ENCODE results near the gene FAM168A. TPM values are rescaled to one million over a fixed set of nuclear protein-coding genes. Genes with fewer than 3 reads are reported as not detected.

Gene FAM168A
- total RNA-seq, 1 donor from 2014 or later, result 31.0 TPM

DNA sequence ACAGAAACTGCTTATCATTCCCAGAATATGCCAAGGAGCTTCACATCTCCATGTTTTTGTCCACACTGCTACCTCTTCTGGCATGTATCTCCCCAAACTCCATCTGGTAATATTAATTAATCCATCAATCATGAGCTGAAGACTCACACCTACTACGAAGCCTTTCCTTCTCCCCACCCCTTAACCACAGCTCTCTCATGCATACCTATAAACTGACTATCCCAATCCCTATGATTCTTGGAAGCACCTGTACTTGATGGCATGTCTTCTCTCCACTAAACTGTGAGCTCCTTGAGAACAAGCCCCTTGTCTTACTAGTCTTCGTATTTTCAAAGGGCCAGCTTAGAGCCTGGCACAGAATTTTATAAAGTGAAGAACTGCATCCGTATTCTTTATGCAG lies 174.4 kb downstream of the FAM168A start:
- TF ChIP-seq, protein P1, sequence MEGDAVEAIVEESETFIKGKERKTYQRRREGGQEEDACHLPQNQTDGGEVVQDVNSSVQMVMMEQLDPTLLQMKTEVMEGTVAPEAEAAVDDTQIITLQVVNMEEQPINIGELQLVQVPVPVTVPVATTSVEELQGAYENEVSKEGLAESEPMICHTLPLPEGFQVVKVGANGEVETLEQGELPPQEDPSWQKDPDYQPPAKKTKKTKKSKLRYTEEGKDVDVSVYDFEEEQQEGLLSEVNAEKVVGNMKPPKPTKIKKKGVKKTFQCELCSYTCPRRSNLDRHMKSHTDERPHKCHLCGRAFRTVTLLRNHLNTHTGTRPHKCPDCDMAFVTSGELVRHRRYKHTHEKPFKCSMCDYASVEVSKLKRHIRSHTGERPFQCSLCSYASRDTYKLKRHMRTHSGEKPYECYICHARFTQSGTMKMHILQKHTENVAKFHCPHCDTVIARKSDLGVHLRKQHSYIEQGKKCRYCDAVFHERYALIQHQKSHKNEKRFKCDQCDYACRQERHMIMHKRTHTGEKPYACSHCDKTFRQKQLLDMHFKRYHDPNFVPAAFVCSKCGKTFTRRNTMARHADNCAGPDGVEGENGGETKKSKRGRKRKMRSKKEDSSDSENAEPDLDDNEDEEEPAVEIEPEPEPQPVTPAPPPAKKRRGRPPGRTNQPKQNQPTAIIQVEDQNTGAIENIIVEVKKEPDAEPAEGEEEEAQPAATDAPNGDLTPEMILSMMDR (IDR thresholded peaks at IDR 0.05), result no peak
- no peak overlapping the region for H3K4me3 ChIP-seq
- H3K27me3 ChIP-seq (ENCODE audit: low read depth), result no peaks in the 10 kb centered on the region
- intact Hi-C loops (cut with DNase I), result no loop called here
- H3K4me1 ChIP-seq, result no peaks in the 10 kb centered on the region
- DNase-seq (no peak), ATAC-seq (no peak)
- no peaks in the 10 kb centered on the region for H3K9me3 ChIP-seq
- H3K36me3 ChIP-seq, result peaks cover 6% of the 10 kb centered on the region
- H3K27ac ChIP-seq, result no peak overlapping the region

DNA sequence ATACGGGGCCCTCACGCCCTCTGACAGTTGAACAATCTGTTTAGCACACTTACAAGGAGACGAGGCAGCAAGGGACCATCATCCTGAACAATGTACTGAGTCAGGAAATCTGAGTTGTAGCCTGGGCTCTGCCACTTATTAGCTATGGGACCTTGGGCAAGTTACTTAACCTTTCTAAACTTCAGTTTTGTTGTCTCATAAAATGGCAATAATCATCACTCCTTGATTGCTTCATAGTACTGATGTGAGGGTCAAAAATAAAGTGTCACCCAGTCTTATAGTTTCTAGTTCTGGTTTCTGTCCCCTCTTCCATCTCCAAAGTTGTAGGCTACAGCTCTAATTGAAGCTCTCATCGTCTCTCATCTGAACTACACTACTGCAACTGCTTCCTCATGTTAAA lies 175.0 kb downstream of the FAM168A start:
- DNase-seq, result no peak
- H3K9me3 ChIP-seq, result no peaks in the 10 kb centered on the region
- intact Hi-C loops (cut with DNase I), result no loop called here

DNA sequence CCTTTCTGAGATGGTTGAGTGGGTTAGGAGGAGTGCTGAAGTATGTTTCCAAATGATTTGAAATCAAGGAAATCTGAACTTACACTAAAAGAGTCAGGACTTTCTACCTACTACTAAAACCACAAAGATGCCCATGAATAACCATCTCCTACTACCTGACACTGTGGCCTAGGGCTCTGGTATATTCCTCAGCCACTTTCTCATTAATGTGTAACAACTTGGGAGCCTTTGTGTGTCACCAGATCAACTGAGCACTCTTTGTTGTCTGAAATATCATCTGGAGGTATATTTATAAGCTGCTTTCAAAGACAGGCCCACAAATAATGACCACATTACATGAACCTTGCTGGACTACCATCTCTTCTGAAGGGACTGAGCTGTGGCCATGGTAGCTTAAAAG lies 177.8 kb downstream of the FAM168A start:
- no peak for ATAC-seq
- Histone ChIP-seq H3K27ac (no peak overlapping the region), H3K4me3 (no peak overlapping the region), H3K36me3 (peaks cover 12% of the 10 kb centered on the region), H3K4me1 (peaks cover 5% of the 10 kb centered on the region), H3K9me3 (no peaks in the 10 kb centered on the region), H3K27me3 (ENCODE audit: low read depth) (no peaks in the 10 kb centered on the region)
- intact Hi-C loops (cut with DNase I), result no loop called here
- no peak for DNase-seq
- TF ChIP-seq, protein P1 (IDR thresholded peaks at IDR 0.05), result no peak

More for the DNA sequence above, 175.0 kb downstream of the FAM168A start:
- H3K4me1 ChIP-seq, result no peaks in the 10 kb centered on the region
- no peaks in the 10 kb centered on the region for H3K27me3 ChIP-seq (ENCODE audit: low read depth)
- TF ChIP-seq, protein P1 (IDR thresholded peaks at IDR 0.05), result no peak
- no peak overlapping the region for H3K4me3 ChIP-seq
- H3K27ac ChIP-seq, result no peak overlapping the region
- peaks cover 12% of the 10 kb centered on the region for H3K36me3 ChIP-seq
- ATAC-seq, result no peak

DNA sequence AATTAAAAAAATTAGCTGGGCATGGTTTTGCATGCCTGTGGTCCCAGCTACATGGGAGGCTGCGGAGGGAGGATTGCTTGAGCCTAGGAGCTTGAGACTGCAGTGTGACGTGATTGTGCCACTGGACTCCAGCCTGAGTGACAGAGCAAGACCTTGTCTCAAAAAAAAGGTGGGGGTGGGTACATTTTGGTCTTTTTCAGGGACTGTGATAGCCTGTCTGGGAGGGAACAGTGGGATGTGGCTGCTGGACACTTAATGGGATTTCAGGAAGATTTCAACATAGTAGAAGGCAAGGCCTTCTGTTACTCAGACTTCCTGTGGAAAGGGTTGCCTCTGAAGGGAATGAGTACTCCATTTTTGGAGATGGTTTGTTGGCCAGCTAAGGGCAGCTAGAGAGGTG lies 181.1 kb downstream of the FAM168A start:
- H3K36me3 ChIP-seq, result peaks cover 12% of the 10 kb centered on the region
- TF ChIP-seq, protein P1 (IDR thresholded peaks at IDR 0.05), result no peak
- DNase-seq, result no peak
- H3K9me3 ChIP-seq, result no peaks in the 10 kb centered on the region
- no peak overlapping the region for H3K27ac ChIP-seq
- H3K27me3 ChIP-seq (ENCODE audit: low read depth), result no peaks in the 10 kb centered on the region
- intact Hi-C loops (cut with DNase I), result no loop called here
- no peak for ATAC-seq
- no peak overlapping the region for H3K4me3 ChIP-seq
- peaks cover 21% of the 10 kb centered on the region for H3K4me1 ChIP-seq

DNA sequence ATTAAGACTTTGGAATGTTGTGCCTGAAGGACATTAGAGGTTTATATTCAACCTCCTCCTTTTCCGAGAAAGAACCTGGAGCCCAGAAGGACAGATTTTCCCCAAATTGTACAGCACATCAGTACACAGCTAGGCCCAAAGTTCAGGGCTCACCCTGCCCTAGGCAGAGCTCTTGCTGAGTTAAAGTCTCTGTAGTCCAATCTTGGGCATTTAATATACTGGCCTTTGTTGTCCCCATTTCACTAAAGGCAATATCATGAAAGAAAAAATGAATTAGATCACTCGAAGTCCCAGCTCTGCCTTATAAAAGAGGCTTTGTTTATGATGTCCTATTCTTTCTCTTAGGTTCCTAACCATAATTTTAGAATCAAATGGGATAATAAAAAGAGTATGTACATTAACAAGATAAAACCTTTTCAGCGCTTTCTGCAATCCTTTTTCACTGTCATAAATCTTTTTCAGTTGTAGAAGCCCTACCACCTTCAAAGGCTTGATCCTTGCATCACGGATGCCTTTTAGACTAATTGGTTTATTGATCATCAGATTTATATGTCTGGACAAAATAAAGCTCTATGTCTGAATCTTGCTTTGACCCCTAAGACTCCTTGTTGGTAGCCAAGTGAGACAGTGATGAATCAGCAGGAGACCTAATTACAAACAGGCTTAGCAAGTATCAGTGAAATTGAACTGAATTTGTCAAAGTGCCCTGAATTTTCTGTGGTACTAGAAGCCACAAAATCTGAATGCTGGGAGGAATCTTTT lies 181.9 kb downstream of the FAM168A start:
- peaks cover 18% of the 10 kb centered on the region for H3K36me3 ChIP-seq
- ATAC-seq (no peak), DNase-seq (no peak)
- peaks cover 21% of the 10 kb centered on the region for H3K4me1 ChIP-seq
- no peak overlapping the region for H3K4me3 ChIP-seq
- intact Hi-C loops (cut with DNase I), result no loop called here
- H3K9me3 ChIP-seq, result no peaks in the 10 kb centered on the region
- TF ChIP-seq, protein P1 (IDR thresholded peaks at IDR 0.05), result no peak
- peak overlapping the region; percentile 8 for H3K27ac ChIP-seq
- H3K27me3 ChIP-seq (ENCODE audit: low read depth), result no peaks in the 10 kb centered on the region
